CD4-positive, alpha-beta T cell treated with Interleukin-15 for 1 hour (primary cell): Measurements from ENCODE around the gene IPO11.

ENCODE experiments used
- DNase-seq: peaks from one replicate; pipeline ENCODE4 v3.0.0-alpha.2; 2020

Gene IPO11

DNA sequence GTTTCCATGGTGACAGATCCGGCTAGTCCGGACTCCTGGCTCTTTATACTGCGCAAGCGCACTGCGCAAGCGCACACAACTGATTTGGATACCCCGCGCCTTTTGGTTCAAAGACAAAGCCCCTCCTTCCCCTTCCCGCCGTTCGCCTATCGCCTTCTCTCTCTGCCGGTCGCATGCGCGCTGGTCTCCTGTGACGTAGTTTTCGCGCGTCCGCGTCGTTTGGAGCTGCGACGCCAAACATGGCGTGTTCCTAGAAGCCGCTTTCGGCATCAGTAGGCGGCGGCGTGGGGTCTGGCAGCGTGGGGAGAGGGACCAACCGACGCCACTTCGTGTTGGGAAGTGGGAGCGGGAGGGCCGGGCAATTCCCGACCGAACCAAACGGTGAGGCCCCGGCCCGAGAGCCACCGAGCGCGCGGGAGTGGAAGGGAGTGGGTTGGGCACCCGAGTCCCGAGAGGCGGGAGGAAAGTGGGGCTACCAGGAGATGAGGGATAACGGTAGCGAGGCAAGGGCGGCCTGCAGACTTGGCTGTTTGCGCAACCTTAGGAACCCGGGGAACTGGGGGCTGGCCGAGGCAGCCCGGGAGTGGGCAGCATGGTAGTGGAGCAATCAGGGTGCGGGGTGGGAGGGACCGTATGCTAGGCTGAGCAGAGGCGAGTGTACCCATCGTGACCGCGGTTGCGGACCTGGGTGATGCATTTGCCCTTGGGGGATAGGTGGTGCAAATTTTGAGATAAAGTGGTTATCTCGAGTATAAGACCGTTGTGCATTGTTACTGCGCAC, at the start of gene IPO11:
Gene IPO11, plus strand, starts transcription at position 215 of the 781 bp plus-strand sequence. CDS start 24,517 bp downstream, outside the sequence.
- DNase-seq, result peak; percentile 99

DNA sequence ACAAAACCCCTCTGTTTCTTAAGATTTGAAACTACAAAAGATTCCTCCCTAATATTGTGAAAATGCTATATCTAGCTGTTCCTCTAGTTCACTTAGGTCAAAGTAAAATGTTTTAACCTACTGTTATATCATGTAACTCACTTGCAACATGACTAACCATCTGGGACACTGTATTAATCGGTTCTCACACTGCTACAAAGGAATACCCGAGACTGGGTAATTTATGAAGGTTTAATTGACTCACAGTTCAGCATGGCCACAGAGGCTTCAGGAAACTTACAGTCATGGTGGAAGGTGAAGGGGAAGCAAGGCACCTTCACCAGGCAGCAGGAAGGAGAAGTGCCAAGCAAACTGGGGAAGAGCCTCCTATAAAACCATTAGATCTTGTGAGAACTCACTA, 43.5 kb upstream of the IPO11 start:
- no peak for DNase-seq

DNA sequence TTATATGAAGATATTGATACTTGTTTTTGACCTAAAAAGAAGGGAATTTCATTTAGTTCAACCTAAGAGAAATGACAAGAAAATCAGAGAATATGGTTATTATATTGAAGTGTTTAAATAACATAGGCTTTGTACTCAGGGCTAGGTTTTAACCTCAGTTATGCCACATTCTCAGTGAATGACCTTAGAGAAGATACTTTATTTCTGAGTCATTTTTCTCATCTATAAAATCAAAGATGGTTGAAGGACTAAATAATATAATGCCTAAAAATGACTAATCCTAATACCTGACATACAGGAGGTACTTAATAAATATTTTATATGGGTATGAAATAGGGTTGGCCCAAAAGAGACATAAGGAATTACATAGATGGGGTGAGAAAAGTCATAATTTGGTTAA, 41.2 kb upstream of the IPO11 start:
- DNase-seq, result no peak

DNA sequence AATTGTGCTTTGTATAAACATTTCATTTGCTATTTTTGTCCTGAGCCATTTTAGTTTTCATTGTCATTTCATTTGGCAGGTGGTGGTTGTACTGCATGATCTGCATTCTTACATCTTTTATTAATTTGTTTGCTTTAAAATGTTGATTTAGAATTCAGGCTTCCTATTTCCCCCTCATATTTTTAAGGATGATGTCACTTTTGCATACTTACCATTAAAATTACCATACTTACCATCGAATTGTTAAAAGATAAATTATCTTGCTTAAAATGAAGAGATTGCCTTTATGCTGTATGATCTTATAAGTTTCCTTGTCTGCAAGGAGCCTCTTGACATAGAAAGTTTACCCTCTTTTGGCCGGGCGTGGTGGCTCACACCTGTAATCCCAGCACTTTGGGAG, 40.0 kb upstream of the IPO11 start:
- no peak for DNase-seq

DNA sequence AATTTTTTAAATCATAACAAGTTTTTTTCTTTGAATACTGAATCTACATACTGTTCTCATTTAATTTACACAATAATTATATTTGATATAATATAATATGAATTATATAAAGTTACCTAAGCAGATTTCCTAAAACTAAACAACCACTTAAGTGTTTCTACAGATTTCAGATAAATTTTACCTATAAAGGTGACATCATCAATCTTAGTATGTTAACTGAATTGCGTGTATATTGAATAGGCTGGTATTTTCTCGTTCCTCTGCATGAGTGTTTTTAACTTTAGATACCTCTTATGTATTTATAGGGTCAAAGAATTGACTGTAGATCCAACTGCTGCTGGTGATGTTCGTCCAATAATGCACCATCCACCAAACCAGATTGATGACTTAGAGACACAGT, 39.2 kb upstream of the IPO11 start:
- DNase-seq, result no peak

DNA sequence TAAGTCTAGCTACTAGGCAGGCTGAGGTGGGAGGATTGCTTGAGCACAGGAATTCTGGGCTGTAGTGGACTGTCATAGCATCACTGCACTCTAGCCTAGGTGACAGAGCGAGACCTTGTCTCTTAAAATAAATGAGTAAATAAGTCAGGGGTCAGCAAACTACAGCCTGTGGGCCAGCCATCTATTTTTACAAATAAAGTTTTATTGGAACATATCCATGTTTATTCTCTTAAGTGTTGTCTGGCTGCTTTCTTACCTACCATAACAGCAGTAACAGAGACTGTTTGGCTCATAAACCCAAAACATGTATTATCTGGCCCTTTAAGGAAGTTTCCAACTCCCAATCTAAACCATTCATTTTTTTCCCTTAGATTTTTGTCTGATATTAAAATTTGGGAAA, 38.5 kb upstream of the IPO11 start:
- DNase-seq, result no peak

DNA sequence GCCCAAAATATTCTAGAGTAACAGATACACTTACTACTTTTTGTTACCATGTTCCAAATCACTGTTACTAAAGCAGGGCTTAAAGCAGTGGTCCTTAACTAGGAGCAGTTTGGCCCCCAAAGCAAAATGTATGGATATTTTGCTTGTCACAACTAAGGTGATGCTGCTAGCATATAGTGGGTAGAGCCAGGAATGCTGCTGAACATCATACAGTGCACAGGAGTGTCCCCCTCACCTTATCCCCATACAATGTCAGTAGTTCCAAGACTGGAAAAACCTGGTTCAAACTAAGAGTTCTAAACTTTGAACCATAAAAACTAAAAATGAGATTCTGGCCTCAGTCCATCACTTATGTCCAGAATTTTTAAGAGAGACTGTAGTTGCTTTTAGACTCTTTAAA, 36.9 kb upstream of the IPO11 start:
- DNase-seq, result no peak

DNA sequence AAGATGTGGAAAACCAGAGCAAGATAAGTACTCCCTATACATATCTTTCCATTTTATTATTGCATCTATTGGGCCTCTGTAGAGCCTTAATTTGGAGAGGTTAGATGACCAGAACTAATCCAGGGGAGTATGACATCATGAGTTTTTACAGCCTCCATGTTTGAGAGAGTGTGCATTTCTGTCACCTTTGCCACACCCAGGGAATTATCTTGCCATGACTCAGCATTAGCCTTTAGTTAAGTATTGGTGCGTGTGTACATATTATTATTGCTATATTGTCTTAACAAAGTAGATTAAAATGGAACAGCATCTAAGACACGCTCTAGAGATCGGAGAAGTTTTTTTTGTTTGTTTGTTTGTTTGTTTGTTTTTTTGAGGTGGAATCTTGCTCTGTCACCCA, 36.5 kb upstream of the IPO11 start:
- DNase-seq, result no peak

DNA sequence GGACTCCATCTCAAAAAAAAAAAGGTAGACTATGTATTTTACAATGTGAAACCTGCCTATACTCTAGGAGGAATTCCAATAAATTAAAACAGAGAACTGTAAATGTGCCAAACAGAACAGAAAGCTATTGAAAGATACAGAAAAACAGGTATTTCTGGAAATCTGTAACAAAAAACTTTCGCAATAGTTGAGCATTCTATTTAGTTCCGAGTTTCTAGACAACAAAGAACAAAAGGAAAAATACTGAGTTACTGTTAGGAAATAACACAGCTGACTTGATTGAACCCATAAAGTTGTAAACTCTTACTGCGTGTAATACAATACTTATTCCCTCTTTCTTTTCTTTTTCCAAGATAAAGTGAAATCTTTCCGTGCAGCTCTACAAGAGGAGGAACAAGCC, 27.4 kb upstream of the IPO11 start:
- no peak for DNase-seq

DNA sequence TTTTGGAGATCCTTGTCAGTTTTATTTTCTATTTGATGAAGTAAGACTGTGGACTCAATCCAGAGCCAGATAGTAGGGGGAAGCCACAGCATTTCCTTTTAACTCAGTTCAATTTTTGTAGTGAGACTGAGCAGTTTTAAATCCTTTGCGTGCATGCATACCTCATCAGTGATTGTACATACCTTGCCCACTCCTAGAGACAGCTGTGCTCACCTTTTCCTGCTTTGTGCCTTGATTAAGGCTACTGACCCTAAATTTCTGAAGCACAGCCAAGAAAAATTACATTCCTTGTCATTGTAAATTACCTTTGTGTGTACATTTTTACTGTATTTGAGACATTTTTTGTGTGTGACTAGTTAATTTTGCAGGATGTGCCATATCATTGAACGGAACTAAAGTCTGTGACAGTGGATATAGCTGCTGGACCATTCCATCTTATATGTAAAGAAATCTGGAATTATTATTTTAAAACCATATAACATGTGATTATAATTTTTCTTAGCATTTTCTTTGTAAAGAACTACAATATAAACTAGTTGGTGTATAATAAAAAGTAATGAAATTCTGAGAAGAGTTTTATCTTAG, 26.7 kb upstream of the IPO11 start:
- no peak for DNase-seq

DNA sequence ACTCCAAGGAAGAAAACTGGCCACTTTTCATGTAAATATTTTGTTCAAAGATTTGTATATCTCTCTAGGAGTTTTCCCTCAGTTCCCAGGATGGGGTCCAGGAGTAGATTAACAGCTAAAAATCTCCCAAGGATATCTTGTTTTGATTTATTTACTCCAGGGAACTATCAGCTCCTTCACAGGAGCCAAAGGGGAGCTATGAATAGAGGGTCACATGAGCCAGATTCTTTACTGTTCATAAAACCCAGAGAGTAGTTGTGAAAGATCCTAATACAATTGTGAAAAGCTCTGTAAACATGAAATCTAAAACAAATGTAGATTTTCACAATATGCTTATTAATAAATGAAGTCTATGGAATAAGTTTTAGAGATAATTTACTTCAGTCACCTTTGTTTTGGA, 25.7 kb upstream of the IPO11 start:
- no peak for DNase-seq

DNA sequence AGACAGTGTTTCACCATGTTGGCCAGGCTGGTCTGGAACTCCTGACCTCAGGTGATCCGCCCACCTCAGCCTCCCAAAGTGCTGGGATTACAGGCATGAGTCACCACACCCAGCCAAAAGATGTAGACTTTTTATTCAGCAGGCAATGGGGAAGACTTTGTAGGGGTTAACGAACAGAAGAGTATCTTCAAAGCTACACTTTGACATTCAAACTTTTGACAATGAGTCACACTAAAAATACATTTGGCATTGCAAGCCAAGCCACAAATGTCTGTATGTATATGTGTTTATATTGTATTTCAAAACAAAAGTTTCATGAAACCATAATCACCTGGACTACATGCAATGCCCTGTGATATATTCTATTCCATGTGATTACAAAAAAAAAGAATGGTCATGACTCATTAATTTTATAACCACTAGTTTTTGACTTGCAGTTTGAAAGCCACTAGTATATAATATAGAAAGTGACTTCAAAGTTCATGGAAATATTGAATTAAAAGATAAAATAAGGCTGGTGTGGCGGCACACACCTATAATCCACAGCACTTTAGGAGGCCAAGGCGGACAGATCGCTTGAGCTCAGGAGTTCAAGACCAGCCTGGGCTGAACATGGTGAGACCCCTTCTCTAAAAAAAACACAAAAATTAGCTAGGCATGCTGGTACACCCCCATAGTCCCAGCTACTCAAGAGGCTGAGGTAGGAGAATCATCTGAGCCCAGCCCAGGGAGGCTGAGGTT, 17.2 kb upstream of the IPO11 start:
- no peak for DNase-seq

DNA sequence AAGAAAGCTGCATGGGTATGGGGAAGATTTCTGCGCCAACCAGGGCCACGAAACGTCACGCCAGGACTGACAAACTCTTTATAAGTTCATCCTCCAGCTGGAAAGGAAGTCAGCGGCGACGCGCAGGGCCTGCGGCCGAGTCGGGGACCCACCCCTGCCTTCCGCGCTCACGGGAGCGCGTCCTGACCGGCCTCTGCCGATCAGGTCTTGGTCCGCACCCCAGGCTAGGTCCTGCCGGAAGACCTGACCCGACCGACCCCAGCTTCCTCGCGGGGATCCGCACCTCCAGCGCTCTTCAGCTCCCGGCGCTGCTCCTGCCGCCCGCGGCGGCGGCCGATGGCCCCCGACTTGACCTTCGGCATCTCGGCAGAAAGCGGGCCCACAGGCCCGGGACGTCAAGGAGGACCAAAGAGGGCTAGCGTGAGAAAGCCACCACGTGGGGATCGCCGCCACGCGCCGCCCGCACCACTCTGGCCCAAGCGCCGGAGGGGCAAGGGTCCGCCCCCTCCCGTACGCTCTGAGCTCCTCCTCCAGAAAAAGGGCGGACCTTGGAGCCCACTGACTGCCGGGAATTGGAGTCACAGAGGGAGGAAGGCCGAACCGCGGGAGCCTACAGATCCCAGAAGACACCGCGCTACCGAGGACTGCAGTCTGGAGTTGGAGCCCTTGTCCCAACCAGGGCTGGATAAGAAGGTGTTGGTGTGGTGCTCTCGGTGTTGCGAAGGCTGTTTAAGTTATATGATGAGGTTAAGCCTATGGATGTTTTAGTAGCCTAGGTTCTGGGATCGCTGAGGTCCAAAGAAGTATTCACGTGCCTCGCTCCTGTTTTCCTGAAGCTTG, 8.9 kb upstream of the IPO11 start, which contains the start of gene DIMT1:
Gene DIMT1, minus strand, starts transcription at position 495 of the 840 bp plus-strand sequence. Its CDS starts 133 bp downstream, at position 362.
- peak; percentile 92 for DNase-seq

DNA sequence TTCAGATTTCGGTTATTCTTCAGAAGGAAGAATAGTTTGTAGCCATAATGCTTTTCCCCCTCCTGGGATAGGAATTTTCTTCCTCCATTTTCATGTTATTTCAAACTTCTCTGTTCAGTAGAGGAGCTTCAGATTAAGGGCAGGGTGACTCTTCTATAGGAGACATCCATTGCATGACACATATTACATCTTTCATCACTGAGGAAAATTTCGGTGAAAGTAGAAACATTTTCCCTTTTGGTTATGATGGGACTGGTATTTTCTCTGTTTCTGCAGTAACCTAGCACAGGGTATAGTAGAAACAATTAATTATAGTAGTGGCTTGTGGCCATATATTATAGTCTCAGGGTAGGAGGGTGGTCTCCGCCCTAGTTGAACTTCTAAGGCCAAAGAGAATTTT, 1.1 kb downstream of the IPO11 start:
- DNase-seq, result no peak

DNA sequence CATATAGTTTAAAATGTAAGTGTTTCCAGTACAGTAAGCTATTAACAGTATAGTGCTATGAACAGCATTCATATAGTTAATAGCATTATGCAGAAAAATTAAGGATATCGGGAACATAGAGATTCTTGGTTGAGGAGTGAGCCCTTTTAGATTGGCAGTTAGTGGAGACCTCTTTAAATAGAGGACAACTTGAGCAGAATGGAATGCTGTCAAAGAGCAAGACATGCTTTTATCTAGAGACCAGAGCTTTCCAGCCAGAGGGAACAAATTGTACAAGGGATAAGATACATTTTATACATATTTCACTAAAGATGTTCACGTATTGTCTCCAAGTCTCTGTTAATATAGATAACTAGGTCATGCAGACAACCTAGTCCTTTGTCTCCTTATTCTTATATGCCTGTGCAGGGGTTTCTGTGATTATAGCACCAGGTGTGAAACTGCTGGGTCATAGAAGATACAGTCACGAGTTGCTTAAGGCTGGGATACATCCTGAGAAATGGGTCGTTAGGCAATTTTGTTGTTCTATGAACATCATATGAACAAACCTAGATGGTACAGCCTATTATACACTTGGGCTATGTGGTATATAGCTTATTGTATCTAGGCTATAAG, 6.0 kb downstream of the IPO11 start:
- no peak for DNase-seq

DNA sequence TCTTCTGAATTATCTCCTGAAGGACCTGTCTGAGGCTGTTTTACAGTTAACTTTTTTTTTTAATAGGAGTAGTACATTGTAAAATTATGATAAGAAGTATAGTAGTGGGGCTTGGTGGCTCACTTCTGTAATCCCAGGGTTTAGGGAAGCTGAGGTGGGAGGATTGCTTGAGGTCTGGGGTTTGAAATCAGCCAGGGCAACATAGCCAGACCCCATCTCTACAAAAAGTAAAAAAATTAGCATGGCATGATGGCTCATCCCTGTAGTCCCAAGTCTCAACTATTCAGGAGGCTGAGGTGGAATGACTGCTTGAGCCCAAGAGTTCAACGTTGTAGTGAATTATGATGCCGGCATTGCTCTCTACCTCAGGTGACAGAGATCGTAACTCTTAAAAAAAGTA, 7.0 kb downstream of the IPO11 start:
- DNase-seq, result no peak

DNA sequence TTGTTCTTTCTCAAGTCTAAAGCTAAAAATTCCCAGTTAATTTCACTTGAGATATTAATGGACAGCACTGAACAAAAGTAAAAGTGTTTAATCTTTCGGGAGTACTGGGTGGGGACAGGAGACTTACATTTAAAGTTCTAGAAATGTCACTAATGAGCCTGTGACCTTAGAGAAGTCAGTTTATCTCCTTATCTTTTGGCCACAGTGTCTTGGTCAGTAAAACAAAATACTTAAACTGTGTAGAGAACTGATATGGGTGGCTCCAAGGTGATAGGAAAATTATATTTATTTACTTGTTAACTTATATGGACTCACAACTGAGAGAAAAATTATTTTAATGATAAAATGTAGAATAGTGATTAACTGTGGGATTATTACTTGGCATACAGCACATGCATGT, 8.9 kb downstream of the IPO11 start:
- no peak for DNase-seq

DNA sequence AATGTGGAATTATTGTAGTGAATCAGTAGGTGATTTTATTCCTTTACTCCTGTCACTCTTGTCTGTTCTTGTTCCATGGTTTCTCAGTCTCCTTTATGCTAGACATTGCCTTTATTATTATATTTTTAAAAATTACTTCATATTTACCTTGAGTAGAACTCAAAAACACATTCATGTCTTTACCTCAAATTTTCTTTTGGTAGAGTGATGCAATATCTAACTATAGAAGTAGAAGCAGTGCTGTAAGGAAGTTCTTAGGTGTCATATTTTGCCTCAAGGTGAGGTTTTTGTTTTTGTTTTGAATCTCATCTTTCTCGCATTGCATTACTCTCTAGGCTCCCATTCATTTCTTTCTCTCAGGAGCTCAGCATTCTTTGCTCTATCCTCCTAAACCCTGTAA, 12.2 kb downstream of the IPO11 start:
- no peak for DNase-seq

DNA sequence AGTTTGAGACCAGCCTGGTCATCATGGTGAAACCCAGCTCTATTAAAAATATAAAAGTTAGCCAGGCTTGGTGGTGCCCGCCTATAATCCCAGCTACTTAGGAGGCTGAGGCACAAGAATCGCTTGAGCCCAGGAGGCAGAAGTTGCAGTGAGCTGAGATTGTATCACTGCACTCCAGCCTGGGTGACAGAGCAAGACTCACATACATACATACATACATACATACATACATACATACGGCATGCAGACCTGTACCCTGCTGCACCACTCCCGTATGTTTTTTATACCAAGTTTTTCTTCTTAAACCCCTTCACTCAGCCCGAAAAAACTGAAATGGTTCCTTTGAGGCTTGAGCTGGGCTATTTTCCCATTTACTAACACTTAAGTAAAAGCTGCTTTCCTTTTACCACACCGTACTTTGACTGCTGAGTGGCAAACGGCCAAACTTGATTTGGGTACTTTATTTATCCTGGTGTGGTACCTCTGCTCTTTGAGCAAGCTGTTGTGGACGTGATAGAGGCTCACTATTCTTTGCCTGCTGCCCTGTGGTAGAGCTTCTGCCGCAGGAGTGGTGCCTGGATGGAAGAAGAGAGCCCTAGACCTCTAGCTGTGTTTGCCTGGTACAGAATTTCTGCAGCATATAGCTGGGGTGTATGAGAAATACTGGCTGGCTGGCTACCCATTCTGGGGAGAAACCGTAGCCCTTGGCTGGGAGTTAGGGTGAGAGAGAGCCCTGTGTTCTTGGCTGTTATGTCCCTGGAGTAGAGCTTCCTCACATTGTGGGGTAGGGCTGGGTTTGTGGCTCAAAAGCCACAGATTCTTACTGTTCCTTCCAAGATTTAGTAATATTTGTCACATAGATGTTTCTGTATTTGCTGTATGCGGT, 19.4 kb downstream of the IPO11 start:
- DNase-seq, result no peak

DNA sequence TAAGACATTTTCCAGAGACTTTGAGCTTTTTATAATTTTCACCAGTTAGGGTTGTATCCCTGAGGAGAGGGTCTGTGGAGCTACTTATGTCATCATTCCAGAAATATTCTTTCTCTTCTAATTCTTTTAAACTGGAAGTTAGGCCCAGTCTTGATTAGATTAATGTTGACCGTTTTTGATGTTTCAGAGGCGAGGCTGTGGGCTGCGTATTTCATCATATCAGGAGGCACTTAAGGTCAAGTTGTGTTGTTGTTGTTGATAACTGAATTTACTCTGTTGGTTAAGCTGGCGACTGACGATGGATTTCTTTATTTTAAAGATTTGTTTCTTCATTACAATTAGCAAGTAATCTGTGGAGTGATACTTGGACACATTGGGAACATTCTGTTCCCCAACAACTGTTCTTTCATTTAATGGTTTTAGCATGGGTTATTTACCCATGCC, 20.1 kb downstream of the IPO11 start:
- DNase-seq, result no peak

DNA sequence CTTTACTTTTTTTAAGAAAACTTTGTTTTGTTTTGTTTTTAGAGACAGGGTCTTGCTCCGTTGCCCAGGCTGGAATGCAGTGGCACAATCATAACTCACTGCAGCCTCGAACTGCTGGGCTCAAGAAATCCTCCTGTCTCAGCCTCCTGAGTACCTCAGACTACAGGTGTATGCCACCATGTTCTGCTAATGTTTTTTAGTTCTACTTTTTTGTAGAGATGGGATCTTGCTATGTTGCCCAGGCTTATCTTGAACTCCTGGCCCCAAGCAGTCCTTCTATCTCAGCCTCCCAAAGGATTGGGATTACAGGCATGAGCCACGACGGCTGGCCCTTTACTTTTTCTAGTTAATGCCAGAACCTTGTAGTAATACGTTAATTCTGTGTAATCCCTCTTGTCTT, 36.0 kb downstream of the IPO11 start:
- DNase-seq, result no peak

DNA sequence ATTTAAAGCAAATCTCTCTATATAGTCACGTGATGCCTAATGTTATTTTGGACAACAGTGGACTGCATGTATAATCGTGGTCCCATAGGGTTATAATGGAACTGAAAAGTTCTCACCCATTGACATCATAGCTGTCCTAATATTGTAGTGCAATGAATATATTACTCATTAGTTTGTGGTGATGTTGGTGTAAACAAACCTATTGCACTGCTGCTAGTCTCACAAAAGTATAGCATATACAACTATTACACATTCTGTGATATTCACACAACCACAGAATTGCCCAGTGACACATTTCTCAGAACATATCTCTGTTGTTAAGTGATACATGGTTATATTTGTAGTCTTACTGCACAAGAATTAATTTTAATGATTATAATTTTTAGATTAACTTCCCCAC, 37.7 kb downstream of the IPO11 start:
- DNase-seq, result no peak
